ENCODE measurements around the gene GRM1.

Gene GRM1

DNA sequence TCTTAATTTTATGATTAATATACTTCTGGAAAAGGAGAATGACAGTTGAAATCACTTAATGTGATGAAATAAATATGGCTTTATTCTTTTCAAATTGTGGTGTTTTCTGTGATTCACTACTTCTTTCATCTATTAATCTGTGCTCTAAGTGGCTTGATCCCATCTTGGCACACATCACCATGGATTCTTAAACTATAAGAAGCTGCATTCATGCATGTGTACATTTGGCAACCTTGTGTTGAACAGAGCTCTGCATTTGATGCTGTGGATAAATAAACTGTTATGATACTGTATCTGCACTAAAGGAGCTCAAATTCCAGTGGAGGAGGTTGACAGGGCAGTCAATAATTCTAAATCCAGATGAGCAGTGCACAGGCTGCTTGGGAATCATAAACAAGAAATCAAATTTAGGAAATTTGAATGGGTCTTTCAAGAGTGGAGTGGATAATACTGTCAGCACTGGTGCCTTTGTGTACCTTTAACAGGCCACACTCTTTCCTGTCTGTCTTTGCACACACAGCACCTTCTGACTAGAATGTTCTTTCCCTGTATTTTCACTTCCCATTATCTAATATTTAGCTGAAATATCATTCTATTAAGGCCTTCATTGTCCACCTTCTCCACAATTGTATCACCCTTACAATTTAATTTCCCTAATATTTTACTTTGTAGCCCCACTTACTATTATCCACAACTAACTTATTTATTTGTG is 252.9 kb downstream of the GRM1 start:
- DNase-seq: no peak

GRCh38 chr6:146282837-146283236 is 254.0 kb downstream of the GRM1 start:
- DNase-seq: no peak

GRCh38 chr6:146284311-146284710 is 255.4 kb downstream of the GRM1 start:
- DNase-seq: no peak

DNA sequence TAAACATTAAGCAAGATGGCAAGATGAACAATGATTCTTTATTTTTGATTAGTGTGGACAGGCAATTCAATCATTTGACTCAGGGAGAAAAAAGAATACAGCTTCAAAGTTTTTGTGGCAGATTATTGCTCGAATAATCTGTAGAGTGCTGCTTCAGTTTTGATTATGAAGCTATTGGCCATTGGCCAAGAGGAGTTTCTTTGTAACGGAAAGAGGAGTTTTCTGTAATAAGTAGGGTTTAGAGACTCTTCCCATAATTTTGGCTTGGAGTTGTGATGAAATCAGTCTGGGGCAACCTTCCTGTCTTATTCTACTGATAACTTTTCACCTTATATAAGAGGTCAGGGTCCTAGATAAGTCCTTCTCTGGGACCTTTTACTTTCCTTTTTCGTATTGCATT is 258.1 kb downstream of the GRM1 start:
- no peak for DNase-seq

DNA sequence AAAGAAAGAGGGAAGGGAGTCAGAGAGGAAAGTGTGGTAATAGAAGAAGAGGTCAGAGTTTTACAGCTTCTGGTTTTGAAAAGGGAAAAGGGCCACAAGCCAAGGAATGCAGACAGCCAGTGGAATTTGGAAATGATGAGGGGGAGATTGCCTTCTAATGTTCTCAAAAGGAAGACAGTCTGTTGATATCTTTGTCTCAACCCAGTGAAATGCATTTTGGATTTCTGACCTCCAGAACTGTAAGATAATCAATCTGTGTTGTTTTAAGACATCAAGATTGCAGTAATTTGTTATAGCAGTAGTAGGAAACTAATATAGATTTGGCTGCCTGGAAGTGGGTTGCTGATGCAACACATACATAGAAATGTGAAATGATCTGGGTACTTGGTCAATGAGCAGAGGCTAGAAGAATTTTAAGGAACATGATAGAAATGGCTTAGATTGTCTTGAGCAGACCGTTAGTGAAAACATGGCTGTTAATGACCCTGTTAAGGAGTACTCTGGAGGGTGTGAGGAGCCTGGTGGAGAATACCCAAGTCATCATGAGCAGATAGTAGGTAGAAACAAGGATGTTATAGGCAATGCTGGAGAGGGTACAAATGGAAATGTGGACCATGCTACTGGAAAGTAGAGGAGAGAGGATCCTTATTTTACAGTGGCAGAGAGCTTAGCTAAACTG is 259.0 kb downstream of the GRM1 start:
- DNase-seq: no peak

DNA sequence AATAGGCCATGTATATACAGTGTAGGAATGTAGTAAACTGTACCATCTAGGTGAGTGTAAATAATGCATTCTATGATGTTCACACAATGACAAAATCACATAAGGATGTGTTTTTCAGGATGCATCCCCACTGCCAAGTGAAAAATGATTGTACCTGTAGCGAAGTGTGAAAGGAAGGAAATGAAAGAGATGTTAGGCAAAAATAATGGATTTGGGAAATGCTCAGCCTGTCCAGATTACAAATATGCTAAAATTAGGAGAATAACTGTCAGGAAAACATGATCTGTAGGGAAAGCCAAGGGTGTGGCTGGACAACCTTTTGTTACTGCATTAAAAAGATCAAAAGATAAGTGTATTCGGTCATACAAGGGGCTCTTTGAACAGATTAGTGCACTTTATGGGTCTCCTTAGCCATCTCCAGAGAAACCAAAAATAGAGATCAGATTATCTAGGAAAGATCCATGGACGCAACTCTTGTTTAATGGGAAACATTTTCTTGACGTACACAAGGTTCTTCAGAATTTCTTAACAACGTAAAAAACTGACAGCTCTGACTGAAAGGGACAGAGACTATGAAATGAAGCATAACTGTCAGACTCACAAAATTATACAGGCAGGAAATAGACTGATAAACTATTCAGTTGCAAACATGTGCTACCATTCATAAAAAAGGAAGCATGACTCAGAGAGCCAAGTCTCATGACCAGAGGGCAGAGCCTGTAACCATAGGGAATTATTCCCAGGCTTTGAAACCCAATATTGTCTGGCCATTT is 261.1 kb downstream of the GRM1 start:
- DNase-seq: no peak

DNA sequence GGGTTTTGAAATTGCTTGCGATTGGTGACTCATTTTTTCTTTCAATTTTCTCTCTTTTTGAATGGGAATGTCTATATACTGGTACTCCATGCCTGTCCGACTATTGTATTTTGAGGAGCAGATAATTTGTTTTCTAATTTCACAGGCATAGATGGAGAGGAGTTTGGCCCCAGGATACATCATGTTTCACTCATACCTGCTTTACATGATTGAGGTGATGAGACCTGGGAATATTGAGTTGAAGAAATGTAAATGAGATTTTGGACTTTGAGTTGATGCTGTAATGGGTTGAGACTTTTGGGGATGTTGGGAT is 261.7 kb downstream of the GRM1 start:
- DNase-seq: no peak

GRCh38 chr6:146292506-146292905 is 263.6 kb downstream of the GRM1 start:
- DNase-seq: no peak

DNA sequence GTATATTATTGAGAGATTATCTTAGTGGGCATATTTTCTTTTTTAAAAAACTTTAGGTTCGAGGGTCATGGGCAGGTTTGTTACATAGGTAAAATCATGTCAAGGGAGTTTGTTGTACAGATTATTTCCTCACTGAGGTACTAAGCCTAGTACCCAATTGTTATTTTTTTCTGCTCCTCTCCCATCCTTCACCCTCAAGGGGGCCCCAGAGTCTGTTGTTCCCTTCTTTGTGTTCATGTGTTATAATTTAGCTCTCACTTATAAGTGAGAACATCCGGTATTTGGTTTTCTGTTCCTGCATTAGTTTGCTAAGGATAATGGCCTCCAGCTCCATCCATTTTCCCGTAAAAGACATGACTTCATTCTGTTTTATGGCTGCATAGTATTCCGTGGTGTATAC is 266.8 kb downstream of the GRM1 start:
- no peak for DNase-seq

GRCh38 chr6:146297815-146298214 is 269.0 kb downstream of the GRM1 start:
- no peak for DNase-seq

DNA sequence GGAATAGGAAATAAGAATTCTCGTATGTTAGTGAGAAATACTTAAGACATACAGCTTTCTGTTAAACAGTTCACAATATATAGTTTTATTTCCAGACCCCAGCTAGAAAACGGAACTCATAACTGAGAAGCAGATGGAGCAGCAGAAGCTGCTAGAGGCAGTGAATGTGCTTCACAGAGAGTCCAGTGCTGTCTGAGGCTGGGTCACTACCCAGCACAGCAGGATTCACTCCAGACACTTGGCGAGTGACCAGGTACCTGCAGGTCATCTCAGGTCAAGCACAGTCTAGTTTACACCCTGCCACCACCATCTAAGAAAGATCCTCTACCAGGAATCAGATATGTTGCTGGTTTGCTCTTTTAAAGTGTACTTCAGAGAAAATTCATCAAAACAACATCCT is 271.7 kb downstream of the GRM1 start:
- no peak for DNase-seq

- DNase-seq: no peak
These were observed 272.9 kb downstream of the GRM1 start for GRCh38 chr6:146301764-146302163.

DNA sequence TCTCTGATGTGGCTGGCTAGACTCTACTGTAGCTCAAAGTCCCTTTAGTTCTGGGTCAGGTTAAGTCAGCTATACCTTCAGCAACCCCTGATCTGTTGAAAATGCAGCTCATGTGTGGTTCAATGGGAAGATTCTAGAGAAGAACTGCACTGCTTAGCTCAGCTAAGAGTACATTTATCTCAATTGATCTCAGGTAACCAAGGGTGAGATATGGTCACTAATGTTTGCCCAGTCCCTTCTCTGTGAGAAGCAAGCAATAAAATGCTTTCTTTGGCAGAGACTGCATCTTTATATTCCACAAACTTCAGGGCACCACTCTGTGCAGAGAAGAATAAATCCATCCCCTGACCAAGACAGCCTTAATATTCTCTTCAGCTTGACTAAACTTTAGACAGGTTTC is 274.1 kb downstream of the GRM1 start:
- DNase-seq: no peak

DNA sequence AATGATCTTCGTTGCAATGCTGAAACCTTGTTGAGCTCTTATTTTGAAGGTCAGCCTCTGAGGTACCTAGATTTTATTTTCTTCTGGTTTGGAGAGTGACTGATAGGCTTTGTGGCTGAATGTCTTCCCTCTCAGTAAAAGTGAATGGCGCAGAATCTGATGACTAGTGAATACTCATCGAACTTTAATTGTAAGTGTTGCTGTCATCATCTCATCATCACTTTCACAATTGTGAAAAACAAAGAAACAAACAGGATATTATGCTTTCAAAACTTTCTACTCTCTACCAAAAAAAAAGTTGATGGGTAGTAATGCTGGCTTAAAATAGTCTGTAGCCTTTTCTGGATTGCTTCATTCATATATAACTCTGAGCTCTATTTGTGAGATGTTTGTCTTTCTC is 275.3 kb downstream of the GRM1 start:
- no peak for DNase-seq

GRCh38 chr6:146305092-146305491 is 276.2 kb downstream of the GRM1 start:
- DNase-seq: no peak

DNA sequence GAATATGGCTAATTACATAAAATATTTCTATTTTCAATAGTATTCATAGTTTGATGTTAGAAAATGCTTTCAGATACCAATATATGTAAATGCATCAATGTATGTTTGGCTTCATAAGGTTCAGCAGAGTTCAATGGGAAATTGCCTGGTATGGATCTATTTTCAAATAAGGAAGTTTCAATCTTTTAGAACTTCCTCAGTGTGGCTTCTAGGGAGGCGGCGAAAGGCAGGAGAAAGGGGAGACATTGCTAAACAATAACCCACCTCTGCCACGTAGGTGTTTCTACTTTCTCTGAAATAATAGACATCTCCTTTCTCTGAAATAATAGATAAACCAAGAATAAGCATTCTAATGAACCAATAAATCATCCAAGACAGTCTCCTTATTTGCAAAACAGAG is 277.1 kb downstream of the GRM1 start:
- no peak for DNase-seq

DNA sequence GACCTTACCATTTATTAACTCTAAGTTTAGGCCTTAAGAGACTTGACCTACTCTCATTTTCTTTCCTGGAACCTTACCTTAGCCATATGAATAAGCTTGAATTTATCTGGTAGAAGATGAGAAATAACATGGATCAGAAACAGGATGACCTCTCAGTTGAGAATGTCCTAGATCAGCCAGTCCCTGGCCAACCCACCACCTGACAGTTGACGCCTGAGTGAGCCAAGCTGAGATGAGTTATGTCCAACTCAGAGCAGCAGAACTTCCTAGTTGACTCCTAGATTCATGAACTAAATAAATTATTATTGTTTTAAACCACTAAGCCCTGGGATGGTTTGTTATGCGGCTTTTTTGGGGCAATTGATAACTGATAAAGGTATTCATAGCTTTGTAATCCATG is 281.8 kb downstream of the GRM1 start:
- no peak for DNase-seq

DNA sequence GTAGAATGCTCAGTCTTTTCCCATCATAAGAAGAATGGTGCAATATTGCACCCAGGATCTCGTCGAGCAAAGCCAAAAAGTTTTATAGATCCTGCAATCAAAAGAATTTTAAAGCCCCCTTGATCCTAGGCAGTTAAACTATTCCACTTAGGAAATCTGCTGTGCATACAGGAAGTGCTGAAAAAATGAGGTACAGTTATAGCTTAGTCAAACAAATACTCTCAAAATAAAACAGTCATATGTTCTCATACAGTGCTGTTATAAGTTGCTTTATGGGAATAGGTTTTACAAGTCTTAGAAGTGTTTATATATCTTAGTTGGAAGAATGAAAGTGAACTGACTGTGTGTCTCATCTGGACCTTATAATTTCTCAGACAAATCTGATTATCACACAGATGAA is 282.2 kb downstream of the GRM1 start:
- no peak for DNase-seq

DNA sequence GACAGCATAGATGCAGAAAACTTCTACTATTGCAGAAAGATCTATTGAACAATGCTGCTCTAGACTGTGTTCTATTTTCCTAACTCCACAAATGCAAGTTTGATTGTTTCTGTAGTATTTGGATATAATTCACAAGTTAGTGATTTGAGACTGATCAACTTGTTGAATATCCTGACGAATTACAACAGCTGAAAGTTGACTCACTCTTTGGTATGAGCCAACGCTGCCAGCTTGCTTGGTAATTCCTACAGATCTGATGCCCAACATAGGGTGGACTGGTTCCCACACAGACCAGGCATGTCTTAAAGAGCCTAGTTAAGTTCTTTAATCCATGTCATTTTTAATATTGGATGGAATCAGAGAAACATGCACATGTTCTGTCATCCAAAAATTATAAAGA is 283.7 kb downstream of the GRM1 start:
- no peak for DNase-seq

GRCh38 chr6:146315381-146316174 is 286.7 kb downstream of the GRM1 start:
- DNase-seq: no peak

DNA sequence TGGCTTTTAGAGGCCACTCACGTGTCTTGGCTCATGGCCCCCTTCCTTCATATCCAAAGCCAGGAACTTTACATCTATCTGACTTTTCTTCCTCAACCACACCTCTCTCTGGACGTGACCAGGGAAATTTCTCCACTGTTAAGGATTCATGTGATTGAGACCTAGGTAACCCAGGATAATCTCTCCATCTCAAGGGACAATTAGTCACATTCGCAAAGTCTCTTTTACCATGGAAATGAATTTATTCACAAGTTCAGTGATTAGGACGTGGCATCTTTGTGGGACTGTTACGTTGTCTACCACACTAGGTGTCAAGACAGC is 287.3 kb downstream of the GRM1 start:
- DNase-seq: no peak

GRCh38 chr6:146331013-146331412 is 302.2 kb downstream of the GRM1 start:
- no peak for DNase-seq

DNA sequence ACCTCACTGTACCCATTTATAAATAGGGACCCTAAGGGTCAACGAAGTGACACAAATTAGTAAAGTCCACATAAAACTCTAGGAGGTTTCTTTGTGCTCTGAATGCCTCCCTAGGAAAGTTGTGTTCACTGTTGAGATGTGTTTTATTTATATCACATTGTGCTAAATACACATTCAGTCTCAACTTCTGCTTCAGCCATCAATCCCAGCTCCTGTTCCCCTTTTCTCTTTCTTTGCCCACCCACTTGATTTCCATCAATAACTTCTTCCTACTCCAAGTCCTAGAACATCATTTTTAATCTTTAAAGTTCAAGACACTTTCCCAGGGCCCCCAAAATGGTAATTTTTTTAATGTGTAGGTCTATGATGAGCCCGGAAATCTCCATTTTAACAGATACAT is 306.5 kb downstream of the GRM1 start:
- DNase-seq: no peak

DNA sequence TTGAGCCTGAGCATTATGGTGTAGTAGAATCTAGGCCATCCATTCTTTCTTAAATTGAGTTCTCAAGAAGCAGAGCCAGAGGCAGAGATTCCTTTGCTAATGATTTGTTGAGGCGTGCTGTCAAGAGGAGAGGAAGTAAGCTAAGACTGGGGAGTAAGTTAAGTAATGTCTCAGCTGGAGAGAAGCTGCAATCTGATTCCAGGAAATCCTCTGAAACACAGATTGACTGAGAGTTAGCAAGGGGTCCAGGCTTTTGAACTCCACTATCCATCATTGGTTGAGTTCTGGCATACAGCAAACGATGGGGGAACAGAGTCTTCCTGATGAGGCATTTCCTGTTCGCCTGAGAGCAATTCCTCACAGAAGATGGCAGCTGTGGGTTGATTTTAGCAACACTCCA is 307.3 kb downstream of the GRM1 start:
- no peak for DNase-seq
